ENCODE measurements around the gene PLXNA4.

PLXNA4 gene

GRCh38 chr7:132318352-132319318, 257.6 kb downstream of the PLXNA4 start:
- DNase-seq (ENCODE audit: low read depth): peak; percentile 76

- DNase-seq (ENCODE audit: low read depth): no peak
These were observed 258.4 kb downstream of the PLXNA4 start for GRCh38 chr7:132317701-132318351.

GRCh38 chr7:132312531-132313055, 263.7 kb downstream of the PLXNA4 start:
- no peak for DNase-seq (ENCODE audit: low read depth)

GRCh38 chr7:132311733-132312132, 264.5 kb downstream of the PLXNA4 start:
- no peak for DNase-seq (ENCODE audit: low read depth)

GRCh38 chr7:132309102-132309805, 267.0 kb downstream of the PLXNA4 start:
- DNase-seq (ENCODE audit: low read depth): no peak

GRCh38 chr7:132307465-132307864, 268.8 kb downstream of the PLXNA4 start:
- no peak for DNase-seq (ENCODE audit: low read depth)

- no peak for DNase-seq (ENCODE audit: low read depth)
These were observed 275.5 kb downstream of the PLXNA4 start for GRCh38 chr7:132300599-132301277.

GRCh38 chr7:132298790-132299189, 277.5 kb downstream of the PLXNA4 start:
- DNase-seq (ENCODE audit: low read depth): no peak

GRCh38 chr7:132296820-132297219, 279.4 kb downstream of the PLXNA4 start:
- DNase-seq (ENCODE audit: low read depth): no peak

- no peak for DNase-seq (ENCODE audit: low read depth)
These were observed 281.1 kb downstream of the PLXNA4 start for GRCh38 chr7:132295175-132295574.

- no peak for DNase-seq (ENCODE audit: low read depth)
These were observed 283.5 kb downstream of the PLXNA4 start for GRCh38 chr7:132292803-132293202.

- DNase-seq (ENCODE audit: low read depth): no peak
These were observed 284.8 kb downstream of the PLXNA4 start for GRCh38 chr7:132291481-132291880.

GRCh38 chr7:132290021-132290420, 286.2 kb downstream of the PLXNA4 start:
- DNase-seq (ENCODE audit: low read depth): no peak

- no peak for DNase-seq (ENCODE audit: low read depth)
These were observed 289.4 kb downstream of the PLXNA4 start for GRCh38 chr7:132286836-132287235.

GRCh38 chr7:132280335-132280734, 295.9 kb downstream of the PLXNA4 start:
- no peak for DNase-seq (ENCODE audit: low read depth)

GRCh38 chr7:132279718-132280117, 296.6 kb downstream of the PLXNA4 start:
- no peak for DNase-seq (ENCODE audit: low read depth)

- no peak for DNase-seq (ENCODE audit: low read depth)
These were observed 299.1 kb downstream of the PLXNA4 start for GRCh38 chr7:132276976-132277725.

GRCh38 chr7:132276234-132276630, 300.0 kb downstream of the PLXNA4 start:
- DNase-seq (ENCODE audit: low read depth): no peak

GRCh38 chr7:132275416-132276233, 300.6 kb downstream of the PLXNA4 start:
- no peak for DNase-seq (ENCODE audit: low read depth)

- no peak for DNase-seq (ENCODE audit: low read depth)
These were observed 303.4 kb downstream of the PLXNA4 start for GRCh38 chr7:132272763-132273371.

All from activated T-cell treated with anti-CD3 and anti-CD28 coated beads for 48 hours (primary cell).